Activated CD4-positive, alpha-beta T cell treated with anti-CD3 and anti-CD28 coated beads for 48 hours (primary cell): ENCODE results near the gene TMC5.
"Not testable (repeated sequence)": the region's sequence is repeated elsewhere in the genome, so short reads cannot be mapped to it uniquely, and the experiment has no call there.

Experiments used
- DNase-seq: peaks from one replicate; pipeline ENCODE4 v3.0.0-alpha.2; 2020

The TMC5 gene

GRCh38 chr16:19512297-19512696 lies 94.6 kb downstream of the TMC5 start:
- no peak for DNase-seq

- no peak for DNase-seq
Measured at GRCh38 chr16:19513377-19514053, 95.8 kb downstream of the TMC5 start.

GRCh38 chr16:19515757-19516156 lies 98.1 kb downstream of the TMC5 start:
- no peak for DNase-seq

GRCh38 chr16:19517424-19518089 lies 99.9 kb downstream of the TMC5 start:
- no peak for DNase-seq

GRCh38 chr16:19518388-19518787 lies 100.7 kb downstream of the TMC5 start:
- DNase-seq, result no peak

- peak; percentile 28 for DNase-seq
Measured at GRCh38 chr16:19520861-19521331, 103.2 kb downstream of the TMC5 start.

GRCh38 chr16:19521471-19522396 lies 104.1 kb downstream of the TMC5 start, which contains the start of gene GDE1:
GDE1 (minus strand) TSS chr16:19522098; CDS start chr16:19521964, 134 bp downstream.
- peak; percentile 96 for DNase-seq

GRCh38 chr16:19522397-19522732 lies 104.7 kb downstream of the TMC5 start:
- no peak for DNase-seq

- DNase-seq, result no peak
Measured at GRCh38 chr16:19522760-19523159, 105.1 kb downstream of the TMC5 start.

GRCh38 chr16:19523184-19523558 lies 105.5 kb downstream of the TMC5 start:
- DNase-seq, result no peak

- DNase-seq, result peak; percentile 97
Measured at GRCh38 chr16:19523559-19524355, 106.1 kb downstream of the TMC5 start, which contains the start of gene CCP110. CCP110 (plus strand) TSS chr16:19523942; CDS start chr16:19527882, 3,940 bp downstream.

- DNase-seq, result no peak
Measured at GRCh38 chr16:19524356-19524615, 106.6 kb downstream of the TMC5 start.

- no peak for DNase-seq
Measured at GRCh38 chr16:19524616-19525384, 107.1 kb downstream of the TMC5 start.

GRCh38 chr16:19525385-19525723 lies 107.7 kb downstream of the TMC5 start:
- DNase-seq, result no peak

- no peak for DNase-seq
Measured at GRCh38 chr16:19527161-19527560, 109.5 kb downstream of the TMC5 start.

GRCh38 chr16:19528666-19529065 lies 111.0 kb downstream of the TMC5 start:
- DNase-seq, result no peak

GRCh38 chr16:19532601-19533000 lies 114.9 kb downstream of the TMC5 start:
- DNase-seq, result no peak

GRCh38 chr16:19540241-19540970 lies 122.7 kb downstream of the TMC5 start:
- no peak for DNase-seq

GRCh38 chr16:19542138-19542821 lies 124.6 kb downstream of the TMC5 start:
- no peak for DNase-seq

GRCh38 chr16:19543278-19543996 lies 125.8 kb downstream of the TMC5 start:
- DNase-seq, result not testable (repeated sequence)
